Measurements from ENCODE around the gene GPSM1. TPM values are rescaled to one million over a fixed set of nuclear protein-coding genes. Genes with fewer than 3 reads are reported as not detected.

GPSM1 gene
- total RNA-seq, 1 experiment from 2014 or later, result 14.2 TPM

DNA sequence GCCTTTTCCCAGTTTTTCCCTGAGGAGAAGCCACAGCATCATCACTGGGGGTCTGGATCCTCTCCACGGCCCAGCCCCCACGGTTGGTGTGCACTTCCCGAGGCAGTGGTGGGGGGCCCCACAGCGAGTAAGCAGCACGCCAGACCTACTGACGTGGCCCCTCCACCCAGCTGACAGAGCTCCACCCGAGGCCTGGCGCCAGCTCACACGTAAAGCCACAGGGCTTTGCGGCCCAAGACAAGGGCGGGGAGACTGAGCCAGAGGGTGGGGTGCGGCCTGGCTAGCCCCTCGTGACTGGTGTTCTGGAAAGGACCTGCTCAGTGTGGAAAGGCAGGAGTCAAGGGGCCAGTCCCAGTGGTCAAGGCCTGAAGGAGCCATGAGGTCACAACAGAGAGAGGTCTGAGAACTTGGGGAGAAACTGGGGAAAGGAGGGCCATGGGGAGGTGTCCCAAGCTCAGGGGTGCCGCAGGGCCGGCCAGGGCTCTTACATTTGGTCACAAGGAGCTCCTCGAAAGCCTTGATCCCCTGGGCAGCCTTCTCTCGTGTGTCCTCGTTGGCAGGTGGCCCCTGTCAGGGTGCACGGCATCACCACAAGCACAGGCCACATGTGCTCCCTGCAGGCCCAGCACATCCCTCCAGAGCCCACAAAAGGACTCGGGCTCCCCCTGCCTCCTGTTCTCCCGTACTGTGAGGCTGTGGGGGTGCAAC lies 67.1 kb downstream of the GPSM1 start (continued):
- TF ChIP-seq, protein P1, sequence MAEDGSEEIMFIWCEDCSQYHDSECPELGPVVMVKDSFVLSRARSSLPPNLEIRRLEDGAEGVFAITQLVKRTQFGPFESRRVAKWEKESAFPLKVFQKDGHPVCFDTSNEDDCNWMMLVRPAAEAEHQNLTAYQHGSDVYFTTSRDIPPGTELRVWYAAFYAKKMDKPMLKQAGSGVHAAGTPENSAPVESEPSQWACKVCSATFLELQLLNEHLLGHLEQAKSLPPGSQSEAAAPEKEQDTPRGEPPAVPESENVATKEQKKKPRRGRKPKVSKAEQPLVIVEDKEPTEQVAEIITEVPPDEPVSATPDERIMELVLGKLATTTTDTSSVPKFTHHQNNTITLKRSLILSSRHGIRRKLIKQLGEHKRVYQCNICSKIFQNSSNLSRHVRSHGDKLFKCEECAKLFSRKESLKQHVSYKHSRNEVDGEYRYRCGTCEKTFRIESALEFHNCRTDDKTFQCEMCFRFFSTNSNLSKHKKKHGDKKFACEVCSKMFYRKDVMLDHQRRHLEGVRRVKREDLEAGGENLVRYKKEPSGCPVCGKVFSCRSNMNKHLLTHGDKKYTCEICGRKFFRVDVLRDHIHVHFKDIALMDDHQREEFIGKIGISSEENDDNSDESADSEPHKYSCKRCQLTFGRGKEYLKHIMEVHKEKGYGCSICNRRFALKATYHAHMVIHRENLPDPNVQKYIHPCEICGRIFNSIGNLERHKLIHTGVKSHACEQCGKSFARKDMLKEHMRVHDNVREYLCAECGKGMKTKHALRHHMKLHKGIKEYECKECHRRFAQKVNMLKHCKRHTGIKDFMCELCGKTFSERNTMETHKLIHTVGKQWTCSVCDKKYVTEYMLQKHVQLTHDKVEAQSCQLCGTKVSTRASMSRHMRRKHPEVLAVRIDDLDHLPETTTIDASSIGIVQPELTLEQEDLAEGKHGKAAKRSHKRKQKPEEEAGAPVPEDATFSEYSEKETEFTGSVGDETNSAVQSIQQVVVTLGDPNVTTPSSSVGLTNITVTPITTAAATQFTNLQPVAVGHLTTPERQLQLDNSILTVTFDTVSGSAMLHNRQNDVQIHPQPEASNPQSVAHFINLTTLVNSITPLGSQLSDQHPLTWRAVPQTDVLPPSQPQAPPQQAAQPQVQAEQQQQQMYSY (CRISPR knock-in tag; IDR thresholded peaks at IDR 0.05), result no peak
- TF ChIP-seq, protein P2, sequence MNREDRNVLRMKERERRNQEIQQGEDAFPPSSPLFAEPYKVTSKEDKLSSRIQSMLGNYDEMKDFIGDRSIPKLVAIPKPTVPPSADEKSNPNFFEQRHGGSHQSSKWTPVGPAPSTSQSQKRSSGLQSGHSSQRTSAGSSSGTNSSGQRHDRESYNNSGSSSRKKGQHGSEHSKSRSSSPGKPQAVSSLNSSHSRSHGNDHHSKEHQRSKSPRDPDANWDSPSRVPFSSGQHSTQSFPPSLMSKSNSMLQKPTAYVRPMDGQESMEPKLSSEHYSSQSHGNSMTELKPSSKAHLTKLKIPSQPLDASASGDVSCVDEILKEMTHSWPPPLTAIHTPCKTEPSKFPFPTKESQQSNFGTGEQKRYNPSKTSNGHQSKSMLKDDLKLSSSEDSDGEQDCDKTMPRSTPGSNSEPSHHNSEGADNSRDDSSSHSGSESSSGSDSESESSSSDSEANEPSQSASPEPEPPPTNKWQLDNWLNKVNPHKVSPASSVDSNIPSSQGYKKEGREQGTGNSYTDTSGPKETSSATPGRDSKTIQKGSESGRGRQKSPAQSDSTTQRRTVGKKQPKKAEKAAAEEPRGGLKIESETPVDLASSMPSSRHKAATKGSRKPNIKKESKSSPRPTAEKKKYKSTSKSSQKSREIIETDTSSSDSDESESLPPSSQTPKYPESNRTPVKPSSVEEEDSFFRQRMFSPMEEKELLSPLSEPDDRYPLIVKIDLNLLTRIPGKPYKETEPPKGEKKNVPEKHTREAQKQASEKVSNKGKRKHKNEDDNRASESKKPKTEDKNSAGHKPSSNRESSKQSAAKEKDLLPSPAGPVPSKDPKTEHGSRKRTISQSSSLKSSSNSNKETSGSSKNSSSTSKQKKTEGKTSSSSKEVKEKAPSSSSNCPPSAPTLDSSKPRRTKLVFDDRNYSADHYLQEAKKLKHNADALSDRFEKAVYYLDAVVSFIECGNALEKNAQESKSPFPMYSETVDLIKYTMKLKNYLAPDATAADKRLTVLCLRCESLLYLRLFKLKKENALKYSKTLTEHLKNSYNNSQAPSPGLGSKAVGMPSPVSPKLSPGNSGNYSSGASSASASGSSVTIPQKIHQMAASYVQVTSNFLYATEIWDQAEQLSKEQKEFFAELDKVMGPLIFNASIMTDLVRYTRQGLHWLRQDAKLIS (CRISPR knock-in tag; IDR thresholded peaks at IDR 0.05; ENCODE audit: borderline replicate concordance), result no peak
- TF ChIP-seq ZNF423 (CRISPR knock-in tag; IDR thresholded peaks at IDR 0.05), result no peak

DNA sequence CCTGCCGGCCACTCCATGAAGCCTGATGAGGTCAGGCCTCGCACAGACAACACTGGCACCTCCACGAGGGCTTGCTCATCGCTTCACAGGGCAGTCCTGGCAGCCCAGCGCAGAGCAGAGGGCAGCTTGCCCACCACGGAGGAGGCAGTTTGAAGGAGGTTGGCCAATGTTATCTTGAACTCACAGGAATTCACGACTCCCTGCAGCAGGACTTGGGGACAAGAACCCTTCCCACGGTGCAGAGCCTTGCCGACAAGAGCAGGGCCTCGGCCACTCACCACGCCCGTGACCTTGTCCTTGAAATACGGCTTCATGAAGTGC lies 67.6 kb downstream of the GPSM1 start:
- no peaks in the 10 kb centered on the region for H3K9me3 Mint-ChIP-seq
- no peak overlapping the region for H3K4me3 Mint-ChIP-seq
- no peak overlapping the region for H3K27ac Mint-ChIP-seq
- no peaks in the 10 kb centered on the region for H3K27me3 Mint-ChIP-seq (ENCODE audit: low read depth)
- H3K4me1 Mint-ChIP-seq, result peaks cover 9% of the 10 kb centered on the region
- peaks cover 38% of the 10 kb centered on the region for H3K36me3 Mint-ChIP-seq
- ChIA-PET CTCF (interaction anchor here (1.3 kb wide), 1 partner anchor 32 kb away, joined by 3 read pairs; the partner anchor contains the start of gene DNLZ), POLR2A (no interaction called here)
- ATAC-seq (no peak), DNase-seq (ENCODE audit: low spot score) (no peak)
- TF ChIP-seq, protein P3, sequence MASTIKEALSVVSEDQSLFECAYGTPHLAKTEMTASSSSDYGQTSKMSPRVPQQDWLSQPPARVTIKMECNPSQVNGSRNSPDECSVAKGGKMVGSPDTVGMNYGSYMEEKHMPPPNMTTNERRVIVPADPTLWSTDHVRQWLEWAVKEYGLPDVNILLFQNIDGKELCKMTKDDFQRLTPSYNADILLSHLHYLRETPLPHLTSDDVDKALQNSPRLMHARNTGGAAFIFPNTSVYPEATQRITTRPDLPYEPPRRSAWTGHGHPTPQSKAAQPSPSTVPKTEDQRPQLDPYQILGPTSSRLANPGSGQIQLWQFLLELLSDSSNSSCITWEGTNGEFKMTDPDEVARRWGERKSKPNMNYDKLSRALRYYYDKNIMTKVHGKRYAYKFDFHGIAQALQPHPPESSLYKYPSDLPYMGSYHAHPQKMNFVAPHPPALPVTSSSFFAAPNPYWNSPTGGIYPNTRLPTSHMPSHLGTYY (CRISPR knock-in tag; IDR thresholded peaks at IDR 0.05), result no peak
- TF ChIP-seq ZNF219 (CRISPR knock-in tag; IDR thresholded peaks at IDR 0.05; ENCODE audit: borderline replicate concordance), result no peak

DNA sequence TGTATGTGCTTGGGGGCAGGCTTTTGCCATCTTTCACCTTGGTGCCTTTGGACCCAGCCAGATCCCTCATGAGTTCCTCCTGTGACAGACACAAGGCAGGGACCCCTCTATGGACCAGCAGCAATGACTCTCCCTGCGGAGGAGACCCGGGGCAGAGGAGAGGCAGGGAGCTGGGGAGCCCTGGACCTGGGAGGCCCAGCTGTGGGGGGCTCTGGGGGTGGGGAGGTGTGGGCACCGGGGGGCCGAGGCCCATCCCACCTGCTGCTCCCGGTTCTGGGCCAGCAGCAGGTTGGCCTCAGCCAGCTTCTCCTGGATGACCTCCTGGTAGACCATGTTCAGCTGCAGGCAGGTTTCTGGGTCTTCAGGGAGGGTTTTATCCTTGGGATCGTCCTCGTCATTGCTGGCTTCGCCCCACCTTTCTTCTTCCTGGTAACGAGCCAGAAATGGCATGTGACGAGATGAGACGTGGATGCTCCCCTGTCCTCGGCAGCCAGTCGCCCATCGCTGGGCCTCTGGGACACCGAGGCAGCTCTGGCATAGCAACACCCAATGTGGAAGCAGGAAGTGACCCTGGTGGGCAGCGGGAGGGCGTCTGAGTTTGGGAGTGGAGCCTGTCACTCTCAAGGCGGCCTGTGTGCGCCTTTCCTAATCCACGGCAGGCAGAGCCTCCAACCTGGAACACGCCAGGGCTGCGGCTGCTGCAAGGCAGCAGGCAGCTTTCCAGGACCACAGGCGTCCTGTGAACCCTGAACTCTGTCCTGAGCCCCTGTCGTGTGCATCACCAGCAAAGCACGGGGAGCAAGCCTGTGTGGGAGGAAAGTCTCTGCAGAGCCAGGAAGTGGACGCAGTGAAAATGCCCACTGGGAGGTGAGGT lies 68.2 kb downstream of the GPSM1 start:
- Mint-ChIP-seq H3K36me3 (peaks cover 37% of the 10 kb centered on the region), H3K27me3 (ENCODE audit: low read depth) (no peaks in the 10 kb centered on the region), H3K4me1 (peaks cover 9% of the 10 kb centered on the region), H3K4me3 (no peak overlapping the region), H3K27ac (no peak overlapping the region), H3K9me3 (no peaks in the 10 kb centered on the region)
- ATAC-seq (no peak), DNase-seq (ENCODE audit: low spot score) (no peak)
- ChIA-PET CTCF (interaction anchor here (2.0 kb wide), 1 partner anchor 56 kb away, joined by 5 read pairs; no protein-coding TSS in a partner anchor), POLR2A (no interaction called here)
- TF ChIP-seq PRRX2 (CRISPR knock-in tag; IDR thresholded peaks at IDR 0.05) (no peak), ETV6 (CRISPR knock-in tag; IDR thresholded peaks at IDR 0.05) (no peak), GRHL2 (CRISPR knock-in tag; IDR thresholded peaks at IDR 0.05; ENCODE audit: insufficient replicate concordance, severe bottlenecking) (no peak), HMGA2 (CRISPR knock-in tag; IDR thresholded peaks at IDR 0.05) (no peak), CBFB (CRISPR knock-in tag; IDR thresholded peaks at IDR 0.05; ENCODE audit: low read depth) (no peak), FOXJ3 (CRISPR knock-in tag; IDR thresholded peaks at IDR 0.05; ENCODE audit: borderline replicate concordance) (no peak), CREM (CRISPR knock-in tag; IDR thresholded peaks at IDR 0.05) (no peak)
- TF ChIP-seq, protein P4, sequence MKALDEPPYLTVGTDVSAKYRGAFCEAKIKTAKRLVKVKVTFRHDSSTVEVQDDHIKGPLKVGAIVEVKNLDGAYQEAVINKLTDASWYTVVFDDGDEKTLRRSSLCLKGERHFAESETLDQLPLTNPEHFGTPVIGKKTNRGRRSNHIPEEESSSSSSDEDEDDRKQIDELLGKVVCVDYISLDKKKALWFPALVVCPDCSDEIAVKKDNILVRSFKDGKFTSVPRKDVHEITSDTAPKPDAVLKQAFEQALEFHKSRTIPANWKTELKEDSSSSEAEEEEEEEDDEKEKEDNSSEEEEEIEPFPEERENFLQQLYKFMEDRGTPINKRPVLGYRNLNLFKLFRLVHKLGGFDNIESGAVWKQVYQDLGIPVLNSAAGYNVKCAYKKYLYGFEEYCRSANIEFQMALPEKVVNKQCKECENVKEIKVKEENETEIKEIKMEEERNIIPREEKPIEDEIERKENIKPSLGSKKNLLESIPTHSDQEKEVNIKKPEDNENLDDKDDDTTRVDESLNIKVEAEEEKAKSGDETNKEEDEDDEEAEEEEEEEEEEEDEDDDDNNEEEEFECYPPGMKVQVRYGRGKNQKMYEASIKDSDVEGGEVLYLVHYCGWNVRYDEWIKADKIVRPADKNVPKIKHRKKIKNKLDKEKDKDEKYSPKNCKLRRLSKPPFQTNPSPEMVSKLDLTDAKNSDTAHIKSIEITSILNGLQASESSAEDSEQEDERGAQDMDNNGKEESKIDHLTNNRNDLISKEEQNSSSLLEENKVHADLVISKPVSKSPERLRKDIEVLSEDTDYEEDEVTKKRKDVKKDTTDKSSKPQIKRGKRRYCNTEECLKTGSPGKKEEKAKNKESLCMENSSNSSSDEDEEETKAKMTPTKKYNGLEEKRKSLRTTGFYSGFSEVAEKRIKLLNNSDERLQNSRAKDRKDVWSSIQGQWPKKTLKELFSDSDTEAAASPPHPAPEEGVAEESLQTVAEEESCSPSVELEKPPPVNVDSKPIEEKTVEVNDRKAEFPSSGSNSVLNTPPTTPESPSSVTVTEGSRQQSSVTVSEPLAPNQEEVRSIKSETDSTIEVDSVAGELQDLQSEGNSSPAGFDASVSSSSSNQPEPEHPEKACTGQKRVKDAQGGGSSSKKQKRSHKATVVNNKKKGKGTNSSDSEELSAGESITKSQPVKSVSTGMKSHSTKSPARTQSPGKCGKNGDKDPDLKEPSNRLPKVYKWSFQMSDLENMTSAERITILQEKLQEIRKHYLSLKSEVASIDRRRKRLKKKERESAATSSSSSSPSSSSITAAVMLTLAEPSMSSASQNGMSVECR (CRISPR knock-in tag; IDR thresholded peaks at IDR 0.05; ENCODE audit: borderline replicate concordance), result no peak
- TF ChIP-seq, protein P2 (CRISPR knock-in tag; IDR thresholded peaks at IDR 0.05; ENCODE audit: borderline replicate concordance), result no peak

Measured in WTC11 (cell line).